IMR-90 (cell line): ENCODE measurements around the gene TRIM71. TPM values are rescaled to one million over a fixed set of nuclear protein-coding genes. Genes with fewer than 3 reads are reported as not detected.

Experiments
- ATAC-seq: fragments of 200-7000 bp; cut with Tn5 transposase; 2 replicates; pipeline ENCODE4 v1.9.1; 2020; ENCODE audit warnings: low read depth, mild to moderate bottlenecking, moderate library complexity
- BruUV-seq: library from RNA; stranded (reverse); fragments of 400-500 nt; replicated peaks from 2 replicates; lab custom pipeline; 2021; lab: Mats Ljungman, UMichigan
- CTCF ChIA-PET: fragments of 300-600 bp; formaldehyde crosslinking; extraction: SDS; loops from one replicate; lab custom pipeline; 2021; ENCODE audit warnings: antibody characterized with exemption; lab: Yijun Ruan, JAX
- POLR2A ChIA-PET: fragments of 300-600 bp; sonication (Branson Sonifier 250); formaldehyde crosslinking; loops from one replicate; lab custom pipeline; 2022; ENCODE audit warnings: antibody characterized with exemption; ENCODE audit not compliant: unreplicated experiment; lab: Charles Lee
- DNase-seq: peaks from one replicate; pipeline ENCODE4 v3.0.0; 2013
- H2AFZ ChIP-seq: replicated peaks from 2 replicates; pipeline ENCODE3; 2013; ENCODE audit warnings: low read length, mild to moderate bottlenecking; ENCODE audit not compliant: poor library complexity
- H2AK5ac ChIP-seq: 2 replicates; pipeline ENCODE4 v1.6.1; 2013; ENCODE audit warnings: low read depth, low read length, inconsistent platforms
- H2AK9ac ChIP-seq: replicated peaks from 2 replicates; pipeline ENCODE3; 2013; ENCODE audit warnings: mild to moderate bottlenecking, low read depth, low read length, moderate library complexity; ENCODE audit not compliant: poor library complexity
- H2BK120ac ChIP-seq: 2 replicates; pipeline ENCODE4 v1.6.1; 2013; ENCODE audit warnings: low read depth, low read length, inconsistent platforms
- H2BK15ac ChIP-seq: 3 replicates; pipeline ENCODE4 v1.6.1; 2013; ENCODE audit warnings: low read depth, low read length, inconsistent platforms
- H2BK20ac ChIP-seq: 2 replicates; pipeline ENCODE4 v1.6.1; 2013; ENCODE audit warnings: low read depth, mild to moderate bottlenecking, inconsistent platforms, low read length, moderate library complexity
- H2BK5ac ChIP-seq: 2 replicates; pipeline ENCODE4 v1.6.1; 2013; ENCODE audit warnings: mild to moderate bottlenecking, low read depth, low read length, inconsistent platforms; ENCODE audit not compliant: poor library complexity, severe bottlenecking
- H3K14ac ChIP-seq: replicated peaks from 2 replicates; pipeline ENCODE4 v1.6.1; 2013; ENCODE audit warnings: low read depth, low read length, inconsistent platforms
- H3K18ac ChIP-seq: 2 replicates; pipeline ENCODE4 v1.6.1; 2013; ENCODE audit warnings: low read depth, low read length, control low read depth
- H3K23ac ChIP-seq: 2 replicates; pipeline ENCODE4 v1.6.1; 2013; ENCODE audit warnings: low read depth, low read length, inconsistent platforms
- H3K27ac ChIP-seq: 2 replicates; pipeline ENCODE4 v1.5.1; 2013; ENCODE audit warnings: mild to moderate bottlenecking, control low read depth, low read length; ENCODE audit not compliant: insufficient read depth
- H3K27me3 ChIP-seq: 2 replicates; pipeline ENCODE4 v1.6.1; 2013; ENCODE audit warnings: low read length; ENCODE audit not compliant: control insufficient read depth, insufficient read depth
- H3K36me3 ChIP-seq: 2 replicates; pipeline ENCODE4 v1.6.1; 2013; ENCODE audit warnings: low read length, mixed read lengths; ENCODE audit not compliant: control insufficient read depth, insufficient read depth
- H3K4ac ChIP-seq: 2 replicates; pipeline ENCODE4 v1.6.1; 2013; ENCODE audit warnings: low read depth, low read length, inconsistent platforms
- H3K4me1 ChIP-seq: 2 replicates; pipeline ENCODE4 v1.6.1; 2013; ENCODE audit warnings: low read length, mixed read lengths; ENCODE audit not compliant: control insufficient read depth, insufficient read depth
- H3K4me2 ChIP-seq: 2 replicates; pipeline ENCODE4 v1.6.1; 2013; ENCODE audit warnings: low read depth, mild to moderate bottlenecking, control low read depth, low read length, moderate library complexity
- H3K4me3 ChIP-seq: 2 replicates; pipeline ENCODE4 v1.5.1; 2013; ENCODE audit warnings: low read depth, mild to moderate bottlenecking, control low read depth, low read length, moderate library complexity; ENCODE audit not compliant: insufficient read depth
- H3K56ac ChIP-seq: 2 replicates; pipeline ENCODE4 v1.6.1; 2013; ENCODE audit warnings: low read length, inconsistent platforms; ENCODE audit not compliant: insufficient read depth; ENCODE audit errors: extremely low read depth
- H3K79me1 ChIP-seq, 2 experiments: 2 replicates each; pipeline ENCODE4 v1.6.1; 2013; ENCODE audit warnings: low read length in 2 of 2, inconsistent platforms in 1 of 2, low read depth in 1 of 2
- H3K9ac ChIP-seq: 2 replicates; pipeline ENCODE4 v1.6.1; 2013; ENCODE audit warnings: low read depth, low read length, control low read depth
- H3K9me1 ChIP-seq: 2 replicates; pipeline ENCODE4 v1.6.1; 2013; ENCODE audit warnings: low read length, inconsistent platforms; ENCODE audit not compliant: insufficient read depth
- H3K9me3 ChIP-seq: 2 replicates; pipeline ENCODE4 v1.6.1; 2013; ENCODE audit warnings: low read length; ENCODE audit not compliant: control insufficient read depth, insufficient read depth
- H4K20me1 ChIP-seq: 2 replicates; pipeline ENCODE4 v1.6.1; 2013; ENCODE audit warnings: low read length, inconsistent platforms; ENCODE audit not compliant: insufficient read depth
- H4K5ac ChIP-seq: 2 replicates; pipeline ENCODE4 v1.6.1; 2013; ENCODE audit warnings: mild to moderate bottlenecking, low read depth, low read length, control low read depth
- H4K8ac ChIP-seq, 2 experiments: 2 replicates each; pipeline ENCODE4 v1.6.1; 2013; ENCODE audit warnings: low read depth in 2 of 2, low read length in 2 of 2, control low read depth in 1 of 2, inconsistent platforms in 1 of 2
- H4K91ac ChIP-seq: 2 replicates; pipeline ENCODE4 v1.6.1; 2013; ENCODE audit warnings: low read depth, low read length, inconsistent platforms; ENCODE audit not compliant: insufficient read depth
- BHLHE40 ChIP-seq: fragments of 150-350 bp; IDR thresholded peaks from 2 replicates; pipeline ENCODE4 v1.6.1; 2016; ENCODE audit warnings: mild to moderate bottlenecking, low read depth, low read length
- CEBPB ChIP-seq: IDR thresholded peaks from 2 replicates; pipeline ENCODE4 v1.6.1; 2012; ENCODE audit warnings: low read depth, low read length, improper control_type of control experiment
- FOS ChIP-seq: fragments of 150-350 bp; IDR thresholded peaks from 2 replicates; pipeline ENCODE4 v1.6.1; 2016; ENCODE audit warnings: low read depth, low read length
- MAFK ChIP-seq: IDR thresholded peaks from 2 replicates; pipeline ENCODE4 v1.6.1; 2012; ENCODE audit warnings: low read depth, low read length, improper control_type of control experiment
- MAZ ChIP-seq: IDR thresholded peaks from 2 replicates; pipeline ENCODE4 v1.6.1; 2012; ENCODE audit warnings: low read depth, mild to moderate bottlenecking, low read length, improper control_type of control experiment, moderate library complexity, borderline replicate concordance
- MXI1 ChIP-seq: IDR thresholded peaks from 2 replicates; pipeline ENCODE4 v1.6.1; 2012; ENCODE audit warnings: low read depth, mild to moderate bottlenecking, low read length, moderate library complexity, borderline replicate concordance
- NFE2L2 ChIP-seq: fragments of 150-350 bp; IDR thresholded peaks from 2 replicates; pipeline ENCODE4 v1.6.1; 2016; ENCODE audit warnings: low read depth, mild to moderate bottlenecking, low read length
- POLR2A ChIP-seq: IDR thresholded peaks from 2 replicates; pipeline ENCODE4 v1.6.1; 2012; ENCODE audit warnings: mild to moderate bottlenecking, low read depth, low read length
- RAD21 ChIP-seq: IDR thresholded peaks from 2 replicates; pipeline ENCODE4 v1.6.1; 2012; ENCODE audit warnings: low read length, improper control_type of control experiment
- RCOR1 ChIP-seq: IDR thresholded peaks from 2 replicates; pipeline ENCODE4 v1.6.1; 2012; ENCODE audit warnings: mild to moderate bottlenecking, low read length, improper control_type of control experiment; ENCODE audit not compliant: insufficient replicate concordance
- RFX5 ChIP-seq: IDR thresholded peaks from 2 replicates; pipeline ENCODE4 v1.8.0; 2012; ENCODE audit warnings: low read depth, mild to moderate bottlenecking, low read length, moderate library complexity
- SMC3 ChIP-seq: fragments of 150-350 bp; IDR thresholded peaks from 2 replicates; pipeline ENCODE4 v1.6.1; 2016; ENCODE audit warnings: low read depth, mild to moderate bottlenecking, antibody characterized with exemption, low read length, moderate library complexity
- WGBS, 2 experiments: methylation state at CpG; one replicate each; pipeline versions ENCODE4 v1.1.5 to v1.1.7; 2013; ENCODE audit warnings: missing lambda C conversion rate in 2 of 2; ENCODE audit not compliant: insufficient read length in 1 of 2; ENCODE audit errors: extremely low coverage in 2 of 2; 5-methylcytosine and 5-hydroxymethylcytosine counted together
- dilution Hi-C: fragments of 300-500 bp; cut with HindIII; formaldehyde crosslinking; loops from one replicate; pipeline ENCODE4 v1.14.3; 2018; ENCODE audit warnings: low sequenced_read_pairs; ENCODE audit not compliant: unreplicated experiment
- in situ Hi-C: fragments of 300-500 bp; cut with MboI; formaldehyde crosslinking; loops from 3 replicates; pipeline ENCODE4 v1.14.3; 2019; ENCODE audit warnings: low sequenced_read_pairs, inconsistent platforms, mixed read lengths
- intact Hi-C: fragments of 100-400 bp; cut with micrococcal nuclease; formaldehyde crosslinking; loops from 2 replicates; pipeline ENCODE4 v1.10.0; 2022
- polyA plus RNA-seq, 3 experiments: library from polyadenylated mRNA; depleted of rRNA; stranded (reverse); fragments of >200 nt; gene quantifications; 2 replicates each; pipeline ENCODE4 v1.2.3, GENCODE V29; 2012; ENCODE audit warnings: low replicate concordance in 1 of 3
- total RNA-seq: library from RNA; depleted of rRNA; stranded (reverse); fragments of >200 nt; gene quantifications from 2 replicates; pipeline ENCODE4 v1.2.3, GENCODE V29; 2012
- TF ChIP-seq, protein P1 (sequence below): fragments of 150-350 bp; IDR thresholded peaks from 2 replicates; pipeline ENCODE4 v1.6.1; 2017; ENCODE audit warnings: mild to moderate bottlenecking, antibody characterized with exemption, low read length, low read depth
- TF ChIP-seq, protein P2 (sequence below): fragments of 150-350 bp; IDR thresholded peaks from 2 replicates; pipeline ENCODE4 v1.6.1; 2016; ENCODE audit warnings: low read depth, mild to moderate bottlenecking, low read length, moderate library complexity, borderline replicate concordance

TRIM71 gene
- total and polyA plus RNA-seq, 2 of the 4 experiments (the other 2 are of a cell fraction) = not detected

DNA sequence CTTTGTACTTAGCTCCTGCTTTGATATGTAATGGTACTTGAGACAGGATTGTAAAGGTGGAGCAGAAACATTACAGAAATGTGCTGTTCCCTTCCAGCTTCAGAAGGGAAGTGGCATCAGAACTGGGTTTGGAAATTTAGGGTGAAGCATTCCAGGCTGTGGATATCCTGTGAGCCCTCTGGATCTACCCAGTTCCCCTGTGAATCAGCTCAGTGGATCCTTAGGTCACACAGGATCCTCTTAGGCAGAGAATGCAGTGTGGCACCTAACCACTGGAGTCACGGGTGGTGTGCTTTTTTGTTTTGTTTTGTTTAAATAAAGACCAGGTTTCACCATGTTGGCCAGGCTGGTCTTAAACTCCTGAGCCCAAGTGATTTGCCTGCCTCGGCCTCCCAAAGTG lies 66.0 kb downstream of the TRIM71 start:
- Histone ChIP-seq H2BK5ac (no peak overlapping the region), H3K79me1 (no peaks in the 10 kb centered on the region), H3K4me3 (no peak overlapping the region), H2BK120ac (no peak overlapping the region), H3K9ac (no peak overlapping the region), H3K9me3 (no peaks in the 10 kb centered on the region), H3K23ac (no peak overlapping the region), H3K27me3 (peaks cover 19% of the 10 kb centered on the region), H3K56ac (no peak overlapping the region), H3K4me2 (no peak overlapping the region), H4K5ac (no peak overlapping the region), H4K8ac (no peak overlapping the region), H3K18ac (no peak overlapping the region), H3K4ac (no peak overlapping the region), H3K9me1 (no peaks in the 10 kb centered on the region), H3K27ac (no peak overlapping the region), H3K36me3 (no peaks in the 10 kb centered on the region), H3K4me1 (no peaks in the 10 kb centered on the region), H2BK15ac (no peak overlapping the region), H2AK9ac (no peak overlapping the region), H2AFZ (no peak overlapping the region), H2BK20ac (no peak overlapping the region), H4K20me1 (no peaks in the 10 kb centered on the region), H2AK5ac (no peak overlapping the region), H4K91ac (no peak overlapping the region), H3K14ac (no peak overlapping the region)
- dilution Hi-C loops = no loop called here
- ATAC-seq = no peak
- BruUV-seq = no TSS peak
- DNase-seq = no peak
- intact Hi-C loops = no loop called here
- ChIA-PET POLR2A (no interaction called here), CTCF (no interaction called here)
- in situ Hi-C loops = no loop called here
- TF ChIP-seq SMC3 (no peak), MAFK (no peak), MXI1 (no peak), RAD21 (no peak), POLR2A (no peak), NFE2L2 (no peak), CEBPB (no peak), FOS (no peak), BHLHE40 (no peak), RCOR1 (no peak), RFX5 (no peak), MAZ (no peak)
- TF ChIP-seq, protein P1, sequence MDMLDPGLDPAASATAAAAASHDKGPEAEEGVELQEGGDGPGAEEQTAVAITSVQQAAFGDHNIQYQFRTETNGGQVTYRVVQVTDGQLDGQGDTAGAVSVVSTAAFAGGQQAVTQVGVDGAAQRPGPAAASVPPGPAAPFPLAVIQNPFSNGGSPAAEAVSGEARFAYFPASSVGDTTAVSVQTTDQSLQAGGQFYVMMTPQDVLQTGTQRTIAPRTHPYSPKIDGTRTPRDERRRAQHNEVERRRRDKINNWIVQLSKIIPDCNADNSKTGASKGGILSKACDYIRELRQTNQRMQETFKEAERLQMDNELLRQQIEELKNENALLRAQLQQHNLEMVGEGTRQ = no peak
- TF ChIP-seq, protein P2, sequence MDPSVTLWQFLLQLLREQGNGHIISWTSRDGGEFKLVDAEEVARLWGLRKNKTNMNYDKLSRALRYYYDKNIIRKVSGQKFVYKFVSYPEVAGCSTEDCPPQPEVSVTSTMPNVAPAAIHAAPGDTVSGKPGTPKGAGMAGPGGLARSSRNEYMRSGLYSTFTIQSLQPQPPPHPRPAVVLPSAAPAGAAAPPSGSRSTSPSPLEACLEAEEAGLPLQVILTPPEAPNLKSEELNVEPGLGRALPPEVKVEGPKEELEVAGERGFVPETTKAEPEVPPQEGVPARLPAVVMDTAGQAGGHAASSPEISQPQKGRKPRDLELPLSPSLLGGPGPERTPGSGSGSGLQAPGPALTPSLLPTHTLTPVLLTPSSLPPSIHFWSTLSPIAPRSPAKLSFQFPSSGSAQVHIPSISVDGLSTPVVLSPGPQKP = no peak
- 83% methylated on average over 1 of the region's 2 CpGs; no CpG with 5 or more reads in 1 of the 2 experiments for WGBS, 2 experiments
